ENCODE measurements around the gene OTOP3.

OTOP3 gene

GRCh38 chr17:74941128-74941725 lies 5.5 kb downstream of the OTOP3 start:
- DNase-seq: no peak

- DNase-seq: no peak
Observed at GRCh38 chr17:74943808-74944522, 8.3 kb downstream of the OTOP3 start.

- DNase-seq: no peak
Observed at GRCh38 chr17:74945543-74945942, 9.8 kb downstream of the OTOP3 start.

- no peak for DNase-seq
Observed at GRCh38 chr17:74946641-74947040, 10.9 kb downstream of the OTOP3 start.

- no peak for DNase-seq
Observed at GRCh38 chr17:74947041-74947754, 11.5 kb downstream of the OTOP3 start.

- DNase-seq: no peak
Observed at GRCh38 chr17:74949455-74950115, 13.9 kb downstream of the OTOP3 start.

- DNase-seq: no peak
Observed at GRCh38 chr17:74950207-74950606, 14.5 kb downstream of the OTOP3 start.

GRCh38 chr17:74951065-74951464 lies 15.4 kb downstream of the OTOP3 start:
- no peak for DNase-seq

GRCh38 chr17:74951680-74952421 lies 16.2 kb downstream of the OTOP3 start:
- no peak for DNase-seq

GRCh38 chr17:74952431-74953133 lies 16.9 kb downstream of the OTOP3 start:
- DNase-seq: no peak

GRCh38 chr17:74953134-74953687 lies 17.5 kb downstream of the OTOP3 start:
- DNase-seq: no peak

- no peak for DNase-seq
Observed at GRCh38 chr17:74954115-74954514, 18.4 kb downstream of the OTOP3 start.

GRCh38 chr17:74954665-74955421 lies 19.1 kb downstream of the OTOP3 start:
- no peak for DNase-seq

- DNase-seq: no peak
Observed at GRCh38 chr17:74956093-74956492, 20.4 kb downstream of the OTOP3 start.

GRCh38 chr17:74957935-74958740 lies 22.4 kb downstream of the OTOP3 start:
- peak; percentile 42 for DNase-seq

- no peak for DNase-seq
Observed at GRCh38 chr17:74959826-74960515, 24.3 kb downstream of the OTOP3 start.

GRCh38 chr17:74960570-74961342 lies 25.1 kb downstream of the OTOP3 start:
- DNase-seq: peak; percentile 46

- peak; percentile 83 for DNase-seq
Observed at GRCh38 chr17:74961657-74962350, 26.1 kb downstream of the OTOP3 start.

Measured in fibroblast of skin of scalp (primary cell).